ENCODE measurements around the gene LLGL1.

The LLGL1 gene

DNA sequence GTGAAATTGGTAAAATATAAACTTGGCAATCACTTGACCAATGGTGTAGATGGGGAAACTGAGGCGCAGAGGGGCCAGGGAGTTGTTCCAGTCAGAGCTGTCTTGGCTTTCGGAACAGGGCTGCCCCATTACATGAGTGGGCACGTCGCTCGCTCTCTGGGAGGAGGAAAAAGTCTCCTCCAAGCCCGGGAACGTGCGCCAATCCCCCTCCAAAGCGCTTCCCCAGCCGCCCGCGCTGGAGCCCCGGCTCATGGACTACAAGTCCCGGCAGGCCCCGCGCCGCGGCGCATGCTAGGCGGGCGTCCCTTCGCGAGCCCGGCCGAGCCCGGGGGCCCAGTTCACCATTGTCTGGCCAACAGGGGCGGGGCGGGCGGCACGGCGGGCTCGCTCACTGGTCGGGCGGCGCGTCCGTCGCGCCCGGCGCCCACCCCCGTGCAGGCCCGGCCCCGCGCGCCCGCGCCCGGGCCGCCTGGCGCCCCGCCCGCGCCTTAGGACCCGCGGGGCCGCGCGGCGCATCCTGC is at the start of gene LLGL1:
Gene LLGL1, plus strand, starts transcription at position 515 of the 521 bp plus-strand sequence. CDS start 48 bp downstream, outside the sequence.
- peak within 1 kb of the TSS; percentile 97 for H3K27ac ChIP-seq (ENCODE audit: low read length)
- no peaks in the 10 kb centered on the region for H3K9me3 ChIP-seq (ENCODE audit: control insufficient read depth, low read depth, low read length)
- peaks cover 6% of the 10 kb centered on the region for H3K4me1 ChIP-seq (ENCODE audit: control insufficient read depth, low read depth, low read length)
- no peaks in the 10 kb centered on the region for H3K27me3 ChIP-seq (ENCODE audit: control insufficient read depth, insufficient read depth, low read length)
- peak within 1 kb of the TSS; percentile 85 for H3K4me3 ChIP-seq (ENCODE audit: low read length)
- no peaks in the 10 kb centered on the region for H3K36me3 ChIP-seq (ENCODE audit: control insufficient read depth, low read depth, low read length)
- H3K9ac ChIP-seq (ENCODE audit: low read length) = peak within 1 kb of the TSS; percentile 92

- Histone ChIP-seq H3K9me3 (ENCODE audit: control insufficient read depth, low read depth, low read length) (no peaks in the 10 kb centered on the region), H3K27ac (ENCODE audit: low read length) (no peak overlapping the region), H3K4me3 (ENCODE audit: low read length) (no peak overlapping the region), H3K27me3 (ENCODE audit: control insufficient read depth, insufficient read depth, low read length) (no peaks in the 10 kb centered on the region), H3K9ac (ENCODE audit: low read length) (no peak overlapping the region), H3K36me3 (ENCODE audit: control insufficient read depth, low read depth, low read length) (no peaks in the 10 kb centered on the region), H3K4me1 (ENCODE audit: control insufficient read depth, low read depth, low read length) (no peaks in the 10 kb centered on the region)
These were observed 49.3 kb upstream of the LLGL1 start for GRCh38 chr17:18176176-18176575.

DNA sequence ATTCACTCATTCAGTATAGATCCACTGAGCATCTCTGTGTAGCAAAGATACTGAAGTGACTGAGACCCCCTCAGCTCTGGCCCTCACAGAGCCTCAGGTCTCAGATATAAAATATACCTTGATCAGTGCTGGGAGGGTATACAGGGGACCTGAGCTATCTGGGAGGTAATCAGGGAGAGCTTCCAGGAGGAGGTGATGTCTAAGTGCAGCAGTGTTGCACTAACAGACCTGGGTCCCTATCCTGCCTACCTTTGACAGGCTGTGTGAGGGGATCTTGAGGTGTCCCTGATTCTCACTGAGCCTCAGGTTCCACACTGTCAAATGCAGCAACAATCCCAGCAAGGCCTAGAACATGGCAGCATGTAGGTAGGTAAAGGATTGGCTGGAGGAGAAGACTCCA is 48.3 kb upstream of the LLGL1 start:
- H3K27ac ChIP-seq (ENCODE audit: low read length) = no peak overlapping the region
- no peak overlapping the region for H3K4me3 ChIP-seq (ENCODE audit: low read length)
- no peaks in the 10 kb centered on the region for H3K9me3 ChIP-seq (ENCODE audit: control insufficient read depth, low read depth, low read length)
- no peaks in the 10 kb centered on the region for H3K27me3 ChIP-seq (ENCODE audit: control insufficient read depth, insufficient read depth, low read length)
- no peak overlapping the region for H3K9ac ChIP-seq (ENCODE audit: low read length)
- peaks cover 2% of the 10 kb centered on the region for H3K4me1 ChIP-seq (ENCODE audit: control insufficient read depth, low read depth, low read length)
- H3K36me3 ChIP-seq (ENCODE audit: control insufficient read depth, low read depth, low read length) = no peaks in the 10 kb centered on the region

GRCh38 chr17:18177722-18178121 is 47.7 kb upstream of the LLGL1 start:
- Histone ChIP-seq H3K4me3 (ENCODE audit: low read length) (no peak overlapping the region), H3K9ac (ENCODE audit: low read length) (no peak overlapping the region), H3K4me1 (ENCODE audit: control insufficient read depth, low read depth, low read length) (peaks cover 4% of the 10 kb centered on the region), H3K9me3 (ENCODE audit: control insufficient read depth, low read depth, low read length) (no peaks in the 10 kb centered on the region), H3K27ac (ENCODE audit: low read length) (no peak overlapping the region), H3K36me3 (ENCODE audit: control insufficient read depth, low read depth, low read length) (no peaks in the 10 kb centered on the region), H3K27me3 (ENCODE audit: control insufficient read depth, insufficient read depth, low read length) (no peaks in the 10 kb centered on the region)

- H3K4me3 ChIP-seq (ENCODE audit: low read length) = no peak overlapping the region
These were observed 46.2 kb upstream of the LLGL1 start for GRCh38 chr17:18179196-18179595.

DNA sequence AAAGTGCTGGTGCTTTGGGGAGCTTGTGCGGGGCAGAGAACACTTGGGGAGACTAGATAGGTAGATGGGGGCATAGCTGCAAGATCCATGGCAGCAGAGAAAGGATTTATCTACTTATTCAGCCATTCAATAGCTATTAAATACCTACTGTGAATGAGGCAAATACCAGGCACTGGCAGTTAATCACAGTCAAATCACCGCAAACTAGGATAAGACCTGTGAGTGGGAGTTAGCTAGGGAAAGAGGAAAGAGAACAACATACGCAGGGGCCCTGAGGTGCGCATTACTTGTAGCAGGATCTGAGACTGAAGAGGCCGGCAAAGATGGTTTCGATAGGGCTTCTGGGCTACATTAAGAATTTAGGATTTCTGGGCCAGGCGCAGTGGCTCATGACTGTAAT is 45.6 kb upstream of the LLGL1 start:
- H3K4me1 ChIP-seq (ENCODE audit: control insufficient read depth, low read depth, low read length) = peaks cover 4% of the 10 kb centered on the region
- H3K27ac ChIP-seq (ENCODE audit: low read length) = no peak overlapping the region
- H3K27me3 ChIP-seq (ENCODE audit: control insufficient read depth, insufficient read depth, low read length) = no peaks in the 10 kb centered on the region
- H3K9ac ChIP-seq (ENCODE audit: low read length) = no peak overlapping the region
- H3K4me3 ChIP-seq (ENCODE audit: low read length) = no peak overlapping the region
- H3K9me3 ChIP-seq (ENCODE audit: control insufficient read depth, low read depth, low read length) = no peaks in the 10 kb centered on the region
- no peaks in the 10 kb centered on the region for H3K36me3 ChIP-seq (ENCODE audit: control insufficient read depth, low read depth, low read length)

More at GRCh38 chr17:18179196-18179595, 46.2 kb upstream of the LLGL1 start:
- no peaks in the 10 kb centered on the region for H3K36me3 ChIP-seq (ENCODE audit: control insufficient read depth, low read depth, low read length)
- no peak overlapping the region for H3K27ac ChIP-seq (ENCODE audit: low read length)
- H3K27me3 ChIP-seq (ENCODE audit: control insufficient read depth, insufficient read depth, low read length) = no peaks in the 10 kb centered on the region
- H3K9ac ChIP-seq (ENCODE audit: low read length) = no peak overlapping the region
- H3K9me3 ChIP-seq (ENCODE audit: control insufficient read depth, low read depth, low read length) = no peaks in the 10 kb centered on the region
- peaks cover 4% of the 10 kb centered on the region for H3K4me1 ChIP-seq (ENCODE audit: control insufficient read depth, low read depth, low read length)

- no peak overlapping the region for H3K9ac ChIP-seq (ENCODE audit: low read length)
- peaks cover 2% of the 10 kb centered on the region for H3K36me3 ChIP-seq (ENCODE audit: control insufficient read depth, low read depth, low read length)
- H3K4me1 ChIP-seq (ENCODE audit: control insufficient read depth, low read depth, low read length) = peaks cover 15% of the 10 kb centered on the region
- H3K27me3 ChIP-seq (ENCODE audit: control insufficient read depth, insufficient read depth, low read length) = no peaks in the 10 kb centered on the region
- no peak overlapping the region for H3K27ac ChIP-seq (ENCODE audit: low read length)
- no peak overlapping the region for H3K4me3 ChIP-seq (ENCODE audit: low read length)
- no peaks in the 10 kb centered on the region for H3K9me3 ChIP-seq (ENCODE audit: control insufficient read depth, low read depth, low read length)
These were observed 44.1 kb upstream of the LLGL1 start for GRCh38 chr17:18181358-18181757.

DNA sequence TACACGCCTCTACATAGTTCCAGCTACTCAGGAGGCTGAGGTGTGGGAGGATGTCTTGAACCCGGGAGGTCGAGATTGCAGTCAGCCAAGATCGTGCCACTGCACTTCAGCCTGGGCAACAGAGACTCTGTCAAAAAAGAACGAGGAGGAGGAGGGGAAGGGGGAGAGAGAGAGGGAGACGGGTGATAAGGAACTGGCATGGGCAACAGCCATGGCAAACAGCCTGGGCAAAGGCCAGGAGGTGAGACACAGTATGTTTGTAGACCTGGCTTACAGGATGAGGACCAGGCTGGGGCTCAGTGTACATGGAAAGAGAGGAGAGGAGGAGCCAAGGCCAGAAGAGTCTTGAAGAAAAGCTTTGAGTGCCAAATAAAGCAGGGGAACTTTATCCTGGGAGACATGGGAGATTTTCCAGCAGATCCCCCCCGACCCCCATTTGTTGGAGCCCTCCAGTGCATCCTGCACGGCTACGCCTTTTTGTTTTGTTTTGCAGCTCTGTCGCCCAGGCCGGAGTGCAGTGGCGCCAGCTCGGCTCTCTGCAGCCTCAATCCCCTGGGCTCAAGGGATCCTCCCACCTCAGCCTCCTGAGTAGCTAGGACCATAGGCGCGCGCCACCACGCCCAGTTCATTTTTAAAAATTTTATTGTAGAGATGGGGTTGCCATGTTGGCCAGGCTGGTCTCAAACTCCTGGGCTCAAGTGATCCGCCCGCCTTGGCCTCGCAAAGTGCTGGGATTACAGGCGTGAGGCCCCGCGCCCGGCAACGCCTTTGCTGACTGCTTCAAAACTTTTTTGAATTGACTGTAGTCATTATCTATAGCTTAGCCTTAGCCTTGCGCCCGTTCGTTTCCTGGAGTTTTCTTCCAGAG is 43.1 kb upstream of the LLGL1 start:
- peaks cover 20% of the 10 kb centered on the region for H3K4me1 ChIP-seq (ENCODE audit: control insufficient read depth, low read depth, low read length)
- H3K9ac ChIP-seq (ENCODE audit: low read length) = peak overlapping the region; percentile 78
- peak overlapping the region; percentile 83 for H3K27ac ChIP-seq (ENCODE audit: low read length)
- H3K27me3 ChIP-seq (ENCODE audit: control insufficient read depth, insufficient read depth, low read length) = no peaks in the 10 kb centered on the region
- H3K36me3 ChIP-seq (ENCODE audit: control insufficient read depth, low read depth, low read length) = peaks cover 9% of the 10 kb centered on the region
- H3K4me3 ChIP-seq (ENCODE audit: low read length) = peak overlapping the region; percentile 81
- H3K9me3 ChIP-seq (ENCODE audit: control insufficient read depth, low read depth, low read length) = no peaks in the 10 kb centered on the region

- no peaks in the 10 kb centered on the region for H3K27me3 ChIP-seq (ENCODE audit: control insufficient read depth, insufficient read depth, low read length)
- H3K36me3 ChIP-seq (ENCODE audit: control insufficient read depth, low read depth, low read length) = peaks cover 13% of the 10 kb centered on the region
- peaks cover 20% of the 10 kb centered on the region for H3K4me1 ChIP-seq (ENCODE audit: control insufficient read depth, low read depth, low read length)
- peak overlapping the region; percentile 83 for H3K27ac ChIP-seq (ENCODE audit: low read length)
- H3K4me3 ChIP-seq (ENCODE audit: low read length) = peak overlapping the region; percentile 81
- H3K9ac ChIP-seq (ENCODE audit: low read length) = peak overlapping the region; percentile 78
- H3K9me3 ChIP-seq (ENCODE audit: control insufficient read depth, low read depth, low read length) = no peaks in the 10 kb centered on the region
These were observed 42.5 kb upstream of the LLGL1 start for GRCh38 chr17:18182978-18183333.

DNA sequence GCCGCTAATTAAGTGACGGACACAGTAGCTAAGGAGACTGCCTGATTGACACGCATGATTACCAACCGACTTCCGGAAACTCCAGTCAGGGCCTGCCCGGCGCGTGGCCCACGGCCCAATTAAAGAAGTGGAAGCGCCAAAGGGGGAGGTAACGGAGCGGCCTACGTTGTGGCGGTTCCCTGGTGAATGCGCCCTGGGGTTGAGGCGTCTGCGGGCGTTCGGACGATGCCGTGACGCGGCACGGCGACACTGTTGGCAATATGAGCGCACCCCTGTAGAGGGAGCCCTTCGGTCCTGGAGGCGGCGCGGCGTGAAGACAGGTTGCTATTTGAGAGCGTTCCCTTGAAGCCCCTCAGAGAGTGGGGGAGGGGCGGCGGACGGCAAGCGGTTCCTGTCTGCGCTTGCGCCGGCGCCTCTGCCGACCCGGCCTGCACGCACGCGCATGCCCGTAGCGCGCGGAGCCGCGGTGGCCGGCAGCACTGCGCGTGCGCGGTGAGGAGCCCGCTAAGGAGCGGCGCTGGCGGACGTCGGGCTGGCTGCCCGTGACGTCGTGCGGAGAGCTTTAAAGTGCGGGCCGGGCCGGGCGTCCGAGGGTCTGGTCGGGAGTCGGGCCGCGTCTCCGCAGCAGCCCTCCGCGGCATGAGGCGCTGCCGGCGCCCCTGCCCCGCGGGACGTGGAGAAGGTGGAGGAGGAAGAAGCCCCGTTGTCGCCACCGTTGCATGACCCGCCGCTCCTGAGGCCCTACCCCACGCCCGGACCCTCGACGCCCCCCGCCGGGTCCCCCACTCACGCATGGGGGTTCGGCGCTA is 41.9 kb upstream of the LLGL1 start, which contains the start of gene ALKBH5:
Gene ALKBH5, plus strand, starts transcription at position 495 of the 809 bp plus-strand sequence. CDS start 416 bp downstream, outside the sequence.
- Histone ChIP-seq H3K27ac (ENCODE audit: low read length) (peak within 1 kb of the TSS; percentile 83), H3K4me1 (ENCODE audit: control insufficient read depth, low read depth, low read length) (peaks cover 20% of the 10 kb centered on the region), H3K27me3 (ENCODE audit: control insufficient read depth, insufficient read depth, low read length) (no peaks in the 10 kb centered on the region)

More for the DNA sequence above, 41.9 kb upstream of the LLGL1 start, which contains the start of gene ALKBH5:
- H3K9ac ChIP-seq (ENCODE audit: low read length) = peak within 1 kb of the TSS; percentile 78
- H3K9me3 ChIP-seq (ENCODE audit: control insufficient read depth, low read depth, low read length) = no peaks in the 10 kb centered on the region
- H3K4me3 ChIP-seq (ENCODE audit: low read length) = peak within 1 kb of the TSS; percentile 81
- H3K36me3 ChIP-seq (ENCODE audit: control insufficient read depth, low read depth, low read length) = peaks cover 18% of the 10 kb centered on the region

Measured in iPS-18a (cell line).